Kidney (tissue), 14 donors: ENCODE measurements around the gene HAUS8. TPM values are rescaled to one million over a fixed set of nuclear protein-coding genes. Genes with fewer than 3 reads are reported as not detected.

Source experiments
- DNase-seq, 5 donors: peaks; one replicate each; pipeline ENCODE4 v3.0.0-alpha.2; 2013 to 2020
- FAIRE-seq: peaks from 2 replicates; lab custom pipeline; 2012; peaks lifted over from hg19 to GRCh38; lab: Jason Lieb, UNC
- H3K27ac ChIP-seq, 2 donors: one replicate each; pipeline ENCODE4 v1.7.0; 2013; ENCODE audit warnings: low read depth in 2 of 2, low read length in 2 of 2, inconsistent platforms in 1 of 2
- H3K27me3 ChIP-seq: one replicate; pipeline ENCODE4 v1.7.1; 2013; ENCODE audit warnings: low read length, inconsistent platforms; ENCODE audit not compliant: control insufficient read depth, insufficient read depth
- H3K36me3 ChIP-seq, 3 donors: one replicate each; pipeline versions ENCODE4 v1.7.0 to v1.7.1; 2013; ENCODE audit warnings: low read length in 3 of 3, control low read depth in 1 of 3, inconsistent platforms in 1 of 3; ENCODE audit not compliant: insufficient read depth in 3 of 3, control insufficient read depth in 2 of 3
- H3K4me1 ChIP-seq, 3 donors: one replicate each; pipeline versions ENCODE4 v1.7.0 to v1.7.1; 2013; ENCODE audit warnings: low read length in 3 of 3, inconsistent platforms in 1 of 3, low read depth in 1 of 3; ENCODE audit not compliant: control insufficient read depth in 2 of 3, insufficient read depth in 2 of 3
- H3K4me3 ChIP-seq, 3 donors: one replicate each; pipeline versions ENCODE4 v1.7.0 to v1.8.1; 2013; ENCODE audit warnings: low read length in 3 of 3, control low read depth in 1 of 3, inconsistent platforms in 1 of 3
- H3K9ac ChIP-seq, 3 donors: one replicate each; pipeline versions ENCODE4 v1.7.0 to v1.7.1; 2013; ENCODE audit warnings: low read length in 3 of 3, control low read depth in 1 of 3, inconsistent platforms in 1 of 3
- H3K9me3 ChIP-seq, 3 donors: one replicate each; pipeline versions ENCODE4 v1.7.0 to v1.7.1; 2013; ENCODE audit warnings: low read length in 3 of 3, control low read depth in 1 of 3, inconsistent platforms in 1 of 3; ENCODE audit not compliant: control insufficient read depth in 2 of 3, insufficient read depth in 1 of 3
- intact Hi-C: fragments of 100-400 bp; cut with DNase I; formaldehyde crosslinking; loops from one replicate; pipeline ENCODE4 v1.11.1; 2022
- polyA plus RNA-seq: library from polyadenylated mRNA; stranded (reverse); fragments of 350-450 nt; fragmentation: Illumina TruSeq; extraction: RNeasy Lipid Tissue Mini Kit (QIAGEN cat#74804); gene quantifications from one replicate; pipeline ENCODE4 v1.2.3, GENCODE V29; 2014; ENCODE audit warnings: low read depth, low replicate concordance; ENCODE audit not compliant: insufficient read depth
- total RNA-seq: library from RNA; stranded (reverse); fragmentation: NEBNext Ultra II Directional; extraction: Animal tissue kit (Norgen Biotek cat#: 25700); gene quantifications from one replicate; pipeline ENCODE4 v1.2.1, GENCODE V29; 2021
- TF ChIP-seq, protein P1 (sequence below): IDR thresholded peaks from 3 replicates; pipeline ENCODE4 v1.5.1; 2012; ENCODE audit warnings: mild to moderate bottlenecking, moderate library complexity, borderline replicate concordance; ENCODE audit not compliant: insufficient read depth; ENCODE audit errors: extremely low read depth
- donor health status: control.
- donor health status: control.
- donor health status: control.
- donor health status: control.
- donor health status: control.
- donor health status: DM: yes; HTN: yes; CAD: no.
- donor health status: Normal renal cell carcinoma (clear cell type).

The HAUS8 gene
- total and polyA plus RNA-seq, 2 donors from 2014 or later, result 5.2 to 6.9 TPM

DNA sequence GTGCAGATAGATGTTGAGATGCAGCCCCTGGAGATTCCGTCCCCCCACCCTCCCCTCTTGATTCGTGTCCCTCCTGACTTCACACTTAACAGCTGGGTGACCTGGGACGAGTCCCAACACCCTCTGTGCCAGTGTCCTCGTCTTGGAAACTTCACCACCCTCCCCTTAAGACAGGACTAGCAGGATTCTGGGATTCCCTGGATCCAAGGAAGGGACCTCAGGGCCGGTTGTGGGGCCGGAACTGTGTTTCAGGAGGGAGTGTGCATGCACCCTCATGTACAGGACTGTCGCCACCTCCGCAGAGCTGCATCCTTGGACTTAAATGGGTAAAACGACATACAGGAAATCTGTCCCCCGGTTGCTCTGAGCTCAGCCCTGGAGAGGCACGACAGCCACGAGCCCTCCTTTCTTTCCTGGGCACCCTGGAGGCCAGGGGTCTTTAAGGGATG, 1.3 kb upstream of the HAUS8 start:
- H3K4me1 ChIP-seq, result peaks cover 0 to 14% (median 8%) of the 10 kb centered on the region in 3 donors
- intact Hi-C loops, result loop anchor here (10.0 kb wide), 1 partner anchor 68 kb away; no protein-coding TSS in a partner anchor

DNA sequence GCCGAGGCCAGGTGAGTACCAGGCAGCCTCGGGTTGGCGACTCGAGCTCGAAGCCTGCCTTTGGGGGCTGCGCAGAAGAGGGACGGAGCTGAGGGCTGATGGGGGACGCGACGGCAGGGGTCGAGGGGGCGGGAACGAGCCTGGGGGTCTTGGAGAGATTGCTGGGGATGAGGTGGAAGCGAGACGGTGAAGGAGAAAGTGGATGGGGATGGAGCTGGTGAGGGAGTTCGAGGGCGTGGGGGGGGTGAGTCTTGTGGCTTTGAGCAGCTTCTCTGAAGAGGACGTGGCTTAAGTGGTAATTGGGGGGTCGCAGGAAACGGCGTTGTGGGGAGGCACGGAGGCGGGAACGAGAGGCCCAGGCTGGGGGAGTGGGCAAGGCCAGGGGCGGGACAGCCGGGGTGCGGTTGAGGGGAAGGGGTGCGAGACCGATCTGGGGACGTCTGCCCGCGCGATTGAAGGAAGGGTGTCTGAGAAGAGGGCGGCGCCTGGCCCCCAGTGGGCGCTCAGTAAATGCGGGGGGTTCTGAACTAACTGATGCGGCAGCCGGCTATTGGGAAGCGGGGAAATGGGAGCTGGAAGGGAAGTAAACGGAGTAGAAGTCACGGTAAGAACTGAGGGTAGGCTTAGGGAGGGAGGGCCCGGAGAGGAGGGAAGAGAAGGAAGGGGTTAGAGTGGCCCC, 751 bp upstream of the HAUS8 start:
- H3K36me3 ChIP-seq, result peaks cover 0 to 2% (median 0%) of the 10 kb centered on the region in 3 donors
- TF ChIP-seq, protein P1, sequence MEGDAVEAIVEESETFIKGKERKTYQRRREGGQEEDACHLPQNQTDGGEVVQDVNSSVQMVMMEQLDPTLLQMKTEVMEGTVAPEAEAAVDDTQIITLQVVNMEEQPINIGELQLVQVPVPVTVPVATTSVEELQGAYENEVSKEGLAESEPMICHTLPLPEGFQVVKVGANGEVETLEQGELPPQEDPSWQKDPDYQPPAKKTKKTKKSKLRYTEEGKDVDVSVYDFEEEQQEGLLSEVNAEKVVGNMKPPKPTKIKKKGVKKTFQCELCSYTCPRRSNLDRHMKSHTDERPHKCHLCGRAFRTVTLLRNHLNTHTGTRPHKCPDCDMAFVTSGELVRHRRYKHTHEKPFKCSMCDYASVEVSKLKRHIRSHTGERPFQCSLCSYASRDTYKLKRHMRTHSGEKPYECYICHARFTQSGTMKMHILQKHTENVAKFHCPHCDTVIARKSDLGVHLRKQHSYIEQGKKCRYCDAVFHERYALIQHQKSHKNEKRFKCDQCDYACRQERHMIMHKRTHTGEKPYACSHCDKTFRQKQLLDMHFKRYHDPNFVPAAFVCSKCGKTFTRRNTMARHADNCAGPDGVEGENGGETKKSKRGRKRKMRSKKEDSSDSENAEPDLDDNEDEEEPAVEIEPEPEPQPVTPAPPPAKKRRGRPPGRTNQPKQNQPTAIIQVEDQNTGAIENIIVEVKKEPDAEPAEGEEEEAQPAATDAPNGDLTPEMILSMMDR, result no peak
- H3K9me3 ChIP-seq, result no peaks in the 10 kb centered on the region
- FAIRE-seq, result no peak
- peak overlapping the region; percentile 63 to 69 for H3K27ac ChIP-seq
- H3K4me1 ChIP-seq, result peaks cover 0 to 14% (median 8%) of the 10 kb centered on the region in 3 donors
- peak in 4 of 5 donors; percentile 51 to 89 (median 82) for DNase-seq
- no peaks in the 10 kb centered on the region for H3K27me3 ChIP-seq
- peak overlapping the region; percentile 5 to 75 (median 75) for H3K9ac ChIP-seq
- intact Hi-C loops, result loop anchor here (10.0 kb wide), 1 partner anchor 69 kb away; no protein-coding TSS in a partner anchor
- peak overlapping the region; percentile 81 to 84 (median 81) for H3K4me3 ChIP-seq

More for the DNA sequence above, 1.3 kb upstream of the HAUS8 start:
- FAIRE-seq (no peak), DNase-seq (no peak)
- Histone ChIP-seq H3K4me3 (peak overlapping the region; percentile 81 to 84 (median 81)), H3K9ac (peak overlapping the region; percentile 5 to 75 (median 75)), H3K36me3 (no peaks in the 10 kb centered on the region), H3K27me3 (no peaks in the 10 kb centered on the region), H3K9me3 (no peaks in the 10 kb centered on the region), H3K27ac (peak overlapping the region in 1 of 2 donors; percentile 69)
- TF ChIP-seq, protein P1, result no peak

DNA sequence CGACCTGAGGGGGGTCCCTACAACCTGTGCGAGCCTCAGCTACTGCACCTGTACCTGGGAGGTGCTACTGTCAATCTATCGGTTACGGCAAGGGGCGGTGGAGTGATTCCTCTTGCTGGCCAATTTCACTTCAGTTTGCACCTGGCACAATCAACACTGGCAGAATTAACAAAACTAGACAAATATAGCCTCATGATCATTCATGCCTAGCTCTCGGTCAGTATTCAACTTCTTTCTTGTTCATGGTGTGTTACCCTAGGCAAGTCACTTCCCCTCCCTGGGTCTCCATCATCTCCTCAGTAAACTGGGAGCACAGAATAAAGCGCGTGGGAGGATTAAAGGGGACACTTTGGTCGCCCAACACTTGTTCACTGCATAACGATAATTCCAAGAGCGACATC, 618 bp downstream of the HAUS8 start:
- peaks cover 0 to 14% (median 8%) of the 10 kb centered on the region in 3 donors for H3K4me1 ChIP-seq
- intact Hi-C loops, result loop anchor here (10.0 kb wide), 1 partner anchor 70 kb away; no protein-coding TSS in a partner anchor
- H3K27ac ChIP-seq, result peak overlapping the region; percentile 71 to 81
- H3K9me3 ChIP-seq, result no peaks in the 10 kb centered on the region
- peak overlapping the region; percentile 82 to 94 (median 93) for H3K4me3 ChIP-seq
- DNase-seq (no peak), FAIRE-seq (no peak)
- H3K27me3 ChIP-seq, result no peaks in the 10 kb centered on the region
- peak overlapping the region; percentile 78 to 88 (median 84) for H3K9ac ChIP-seq
- TF ChIP-seq, protein P1, result no peak
- peaks cover 0 to 2% (median 0%) of the 10 kb centered on the region in 3 donors for H3K36me3 ChIP-seq
